Calu3 (cell line): Measurements from ENCODE around the gene CRTC1. TPM values are rescaled to one million over a fixed set of nuclear protein-coding genes. Genes with fewer than 3 reads are reported as not detected.

Source experiments
- BruUV-seq: library from RNA; stranded (reverse); fragments of 400-500 nt; replicated peaks from 2 replicates; lab custom pipeline; 2021; lab: Mats Ljungman, UMichigan
- CTCF ChIA-PET: fragments of 300-600 bp; sonication (Branson Sonifier 250); formaldehyde crosslinking; loops from one replicate; lab custom pipeline; 2022; ENCODE audit warnings: antibody characterized with exemption; lab: Charles Lee
- DNase-seq: peaks from one replicate; pipeline ENCODE4 v3.0.0; 2022
- H3K27ac Mint-ChIP-seq: one replicate; pipeline ENCODE4 v1.8.0; 2022; ENCODE audit warnings: mixed read lengths; ENCODE audit not compliant: unreplicated experiment
- H3K27me3 Mint-ChIP-seq: one replicate; pipeline ENCODE4 v1.8.0; 2022; ENCODE audit warnings: mixed read lengths; ENCODE audit not compliant: unreplicated experiment
- H3K36me3 Mint-ChIP-seq: one replicate; pipeline ENCODE4 v1.8.0; 2022; ENCODE audit warnings: mild to moderate bottlenecking, moderate library complexity, mixed read lengths; ENCODE audit not compliant: insufficient read depth, unreplicated experiment
- H3K4me1 Mint-ChIP-seq: one replicate; pipeline ENCODE4 v1.8.0; 2022; ENCODE audit warnings: mild to moderate bottlenecking, low read depth, mixed read lengths; ENCODE audit not compliant: unreplicated experiment
- H3K4me3 Mint-ChIP-seq: one replicate; pipeline ENCODE4 v1.8.0; 2022; ENCODE audit warnings: mild to moderate bottlenecking, low read depth, moderate library complexity, mixed read lengths; ENCODE audit not compliant: unreplicated experiment
- H3K9me3 Mint-ChIP-seq: one replicate; pipeline ENCODE4 v1.8.0; 2022; ENCODE audit warnings: low read depth, mixed read lengths; ENCODE audit not compliant: unreplicated experiment
- intact Hi-C: fragments of 100-400 bp; cut with micrococcal nuclease; formaldehyde crosslinking; loops from one replicate; pipeline ENCODE4 v1.10.0; 2022; ENCODE audit not compliant: unreplicated experiment
- total RNA-seq: library from RNA; stranded (reverse); gene quantifications from 2 replicates; pipeline ENCODE4 v1.2.3, GENCODE V29; 2022
- TF ChIP-seq, protein P1 (sequence below): fragments of 200-600 bp; IDR thresholded peaks from one replicate; pipeline ENCODE4 v1.8.0; 2022; ENCODE audit warnings: antibody characterized with exemption; ENCODE audit not compliant: unreplicated experiment

CRTC1 gene
- total RNA-seq, 1 experiment from 2014 or later = 8.5 TPM

DNA sequence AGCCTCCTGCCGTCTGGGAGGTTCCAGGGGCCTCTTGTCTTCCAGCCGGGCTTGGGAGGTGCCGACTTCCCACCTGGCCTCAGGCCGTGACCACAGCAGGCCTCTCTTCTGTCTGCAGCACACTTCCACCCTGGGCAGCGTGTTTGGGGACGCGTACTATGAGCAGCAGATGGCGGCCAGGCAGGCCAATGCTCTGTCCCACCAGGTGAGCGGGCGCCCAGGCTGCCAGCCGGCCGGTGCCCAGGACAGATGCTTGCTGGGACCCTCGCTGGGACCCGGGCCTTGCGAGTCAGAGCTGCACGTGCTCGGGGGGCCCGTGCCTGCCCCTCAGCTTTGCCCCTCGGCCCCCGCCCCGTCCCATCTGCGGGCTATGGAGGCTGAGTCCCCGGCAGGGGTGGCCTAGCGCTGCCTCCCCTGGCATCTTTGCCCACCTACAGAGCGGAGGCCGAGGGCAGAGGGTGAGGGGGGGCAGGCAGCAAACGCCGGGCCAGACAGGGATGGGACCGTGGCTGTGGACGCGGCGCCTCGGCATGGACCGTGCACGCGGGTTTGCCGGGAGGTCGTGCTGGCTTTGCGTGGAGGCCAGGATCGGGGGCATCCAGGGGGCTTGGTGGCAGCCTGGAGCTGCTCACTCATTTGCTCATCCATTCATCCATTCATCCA, 91.4 kb downstream of the CRTC1 start:
- CTCF ChIA-PET = no interaction called here
- BruUV-seq = no TSS peak
- H3K36me3 Mint-ChIP-seq = peaks cover 5% of the 10 kb centered on the region
- H3K27me3 Mint-ChIP-seq = no peaks in the 10 kb centered on the region
- DNase-seq = no peak
- H3K4me1 Mint-ChIP-seq = no peaks in the 10 kb centered on the region
- intact Hi-C loops = no loop called here
- TF ChIP-seq, protein P1, sequence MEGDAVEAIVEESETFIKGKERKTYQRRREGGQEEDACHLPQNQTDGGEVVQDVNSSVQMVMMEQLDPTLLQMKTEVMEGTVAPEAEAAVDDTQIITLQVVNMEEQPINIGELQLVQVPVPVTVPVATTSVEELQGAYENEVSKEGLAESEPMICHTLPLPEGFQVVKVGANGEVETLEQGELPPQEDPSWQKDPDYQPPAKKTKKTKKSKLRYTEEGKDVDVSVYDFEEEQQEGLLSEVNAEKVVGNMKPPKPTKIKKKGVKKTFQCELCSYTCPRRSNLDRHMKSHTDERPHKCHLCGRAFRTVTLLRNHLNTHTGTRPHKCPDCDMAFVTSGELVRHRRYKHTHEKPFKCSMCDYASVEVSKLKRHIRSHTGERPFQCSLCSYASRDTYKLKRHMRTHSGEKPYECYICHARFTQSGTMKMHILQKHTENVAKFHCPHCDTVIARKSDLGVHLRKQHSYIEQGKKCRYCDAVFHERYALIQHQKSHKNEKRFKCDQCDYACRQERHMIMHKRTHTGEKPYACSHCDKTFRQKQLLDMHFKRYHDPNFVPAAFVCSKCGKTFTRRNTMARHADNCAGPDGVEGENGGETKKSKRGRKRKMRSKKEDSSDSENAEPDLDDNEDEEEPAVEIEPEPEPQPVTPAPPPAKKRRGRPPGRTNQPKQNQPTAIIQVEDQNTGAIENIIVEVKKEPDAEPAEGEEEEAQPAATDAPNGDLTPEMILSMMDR = no peak
- H3K4me3 Mint-ChIP-seq = no peak overlapping the region
- H3K27ac Mint-ChIP-seq = no peak overlapping the region
- no peaks in the 10 kb centered on the region for H3K9me3 Mint-ChIP-seq

DNA sequence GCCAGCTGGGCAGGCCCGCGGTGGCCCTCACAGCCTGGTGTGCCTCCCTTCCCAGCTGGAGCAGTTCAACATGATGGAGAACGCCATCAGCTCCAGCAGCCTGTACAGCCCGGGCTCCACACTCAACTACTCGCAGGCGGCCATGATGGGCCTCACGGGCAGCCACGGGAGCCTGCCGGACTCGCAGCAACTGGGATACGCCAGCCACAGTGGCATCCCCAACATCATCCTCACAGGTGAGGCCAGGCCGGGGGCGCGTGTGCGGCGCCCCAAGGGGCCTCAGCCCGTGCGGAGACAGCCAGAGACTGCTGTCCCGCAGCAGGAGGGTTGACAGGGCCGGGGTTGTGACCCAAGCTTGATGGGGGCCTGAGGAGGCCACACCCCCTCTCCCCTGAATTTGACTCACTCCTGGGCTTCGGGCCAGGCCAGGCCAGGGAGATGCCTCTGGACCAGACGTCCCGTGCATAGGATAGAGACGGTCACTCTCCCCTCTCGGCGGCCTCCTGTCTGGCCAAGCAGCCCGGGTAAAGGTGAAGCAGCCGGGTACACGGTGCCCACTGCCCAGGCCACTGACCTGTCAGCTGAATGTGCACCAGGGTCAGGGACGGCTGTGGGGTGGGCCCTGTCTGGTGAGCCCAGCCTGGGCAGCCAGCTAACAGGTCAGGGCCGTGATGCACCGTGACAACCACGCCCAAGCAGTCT, 92.3 kb downstream of the CRTC1 start:
- no TSS peak for BruUV-seq
- no peak for DNase-seq
- Mint-ChIP-seq H3K4me1 (no peaks in the 10 kb centered on the region), H3K27me3 (no peaks in the 10 kb centered on the region), H3K36me3 (peaks cover 5% of the 10 kb centered on the region), H3K9me3 (no peaks in the 10 kb centered on the region), H3K4me3 (no peak overlapping the region), H3K27ac (no peak overlapping the region)
- CTCF ChIA-PET = no interaction called here
- TF ChIP-seq, protein P1 = no peak
- intact Hi-C loops = no loop called here

GRCh38 chr19:18776288-18776594, 92.8 kb downstream of the CRTC1 start:
- BruUV-seq = no TSS peak
- no peak overlapping the region for H3K4me3 Mint-ChIP-seq
- intact Hi-C loops = no loop called here
- H3K4me1 Mint-ChIP-seq = no peaks in the 10 kb centered on the region
- no peak overlapping the region for H3K27ac Mint-ChIP-seq
- no peaks in the 10 kb centered on the region for H3K9me3 Mint-ChIP-seq
- no peaks in the 10 kb centered on the region for H3K27me3 Mint-ChIP-seq
- CTCF ChIA-PET = no interaction called here
- DNase-seq = no peak
- H3K36me3 Mint-ChIP-seq = peaks cover 5% of the 10 kb centered on the region
- TF ChIP-seq, protein P1 = no peak

DNA sequence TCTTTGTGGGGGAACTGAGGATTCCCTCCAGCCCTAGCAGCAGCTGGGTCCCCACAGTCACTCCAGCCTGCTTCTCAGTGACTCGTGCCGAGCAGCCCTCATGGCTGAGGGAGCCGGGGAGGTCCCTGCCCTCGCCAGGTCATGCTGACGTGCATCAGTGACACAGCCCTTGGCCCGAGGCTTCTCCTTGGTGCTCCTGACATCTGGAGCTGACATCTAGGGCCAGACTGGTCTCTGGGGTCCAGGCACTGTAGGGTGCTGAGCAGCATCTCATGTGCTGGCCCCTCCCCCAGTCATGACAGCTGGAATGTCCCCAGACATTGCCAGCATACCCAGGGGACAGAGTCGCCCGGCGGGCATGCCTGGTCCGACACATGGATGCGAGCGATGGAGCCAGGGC, 93.3 kb downstream of the CRTC1 start:
- CTCF ChIA-PET = no interaction called here
- BruUV-seq = no TSS peak
- Mint-ChIP-seq H3K27me3 (no peaks in the 10 kb centered on the region), H3K27ac (no peak overlapping the region), H3K4me1 (no peaks in the 10 kb centered on the region), H3K4me3 (no peak overlapping the region), H3K36me3 (peaks cover 5% of the 10 kb centered on the region), H3K9me3 (no peaks in the 10 kb centered on the region)
- TF ChIP-seq, protein P1 = no peak
- intact Hi-C loops = no loop called here
- no peak for DNase-seq
